ENCODE results near the gene TAOK3.

TAOK3 gene

GRCh38 chr12:118127867-118128266 is 244.8 kb downstream of the TAOK3 start:
- DNase-seq, result no peak

GRCh38 chr12:118126119-118126757 is 246.5 kb downstream of the TAOK3 start:
- no peak for DNase-seq

- no peak for DNase-seq
These were observed 247.0 kb downstream of the TAOK3 start for GRCh38 chr12:118125743-118126118.

- DNase-seq, result no peak
These were observed 248.3 kb downstream of the TAOK3 start for GRCh38 chr12:118124333-118124874.

GRCh38 chr12:118122264-118122663 is 250.4 kb downstream of the TAOK3 start:
- no peak for DNase-seq

- DNase-seq, result peak in 1 of 2 experiments; percentile 46
These were observed 251.9 kb downstream of the TAOK3 start for GRCh38 chr12:118120579-118121363.

- no peak for DNase-seq
These were observed 253.2 kb downstream of the TAOK3 start for GRCh38 chr12:118119449-118119879.

- DNase-seq, result no peak
These were observed 263.6 kb downstream of the TAOK3 start for GRCh38 chr12:118109088-118109487.

GRCh38 chr12:118107694-118108093 is 265.0 kb downstream of the TAOK3 start:
- DNase-seq, result no peak

- no peak for DNase-seq
These were observed 265.7 kb downstream of the TAOK3 start for GRCh38 chr12:118107011-118107410.

GRCh38 chr12:118103601-118104382 is 268.9 kb downstream of the TAOK3 start, which contains the start of gene VSIG10:
TSS of gene VSIG10 (minus strand) at chr12:118104011. CDS start at chr12:118103671, 340 bp downstream.
- peak in 1 of 2 experiments; percentile 49 for DNase-seq

GRCh38 chr12:118103201-118103600 is 269.5 kb downstream of the TAOK3 start:
- DNase-seq, result peak in 1 of 2 experiments; percentile 49

GRCh38 chr12:118102609-118103008 is 270.1 kb downstream of the TAOK3 start:
- no peak for DNase-seq

- DNase-seq, result no peak
These were observed 270.6 kb downstream of the TAOK3 start for GRCh38 chr12:118102070-118102469.

GRCh38 chr12:118101051-118101450 is 271.7 kb downstream of the TAOK3 start:
- DNase-seq, result no peak

Data from NCI-H524 (cell line).